GM12891 (cell line): ENCODE results near the gene TRABD.

Experiments
- POLR2A ChIP-seq: IDR thresholded peaks from 2 replicates; pipeline ENCODE4 v1.6.1; 2011; ENCODE audit warnings: low read depth, low read length, control low read depth
- POLR2AphosphoS5 ChIP-seq: IDR thresholded peaks from 2 replicates; pipeline ENCODE4 v1.6.1; 2011; ENCODE audit warnings: low read depth, low read length, control low read depth
- POU2F2 ChIP-seq: IDR thresholded peaks from 2 replicates; pipeline ENCODE4 v1.6.1; 2011; ENCODE audit warnings: low read depth, mild to moderate bottlenecking, control low read depth, low read length, moderate library complexity
- SPI1 ChIP-seq: IDR thresholded peaks from 2 replicates; pipeline ENCODE4 v1.6.1; 2011; ENCODE audit warnings: low read depth, low read length, control low read depth
- TAF1 ChIP-seq: IDR thresholded peaks from 2 replicates; pipeline ENCODE4 v1.6.1; 2011; ENCODE audit warnings: low read depth, low read length, control low read depth

DNA sequence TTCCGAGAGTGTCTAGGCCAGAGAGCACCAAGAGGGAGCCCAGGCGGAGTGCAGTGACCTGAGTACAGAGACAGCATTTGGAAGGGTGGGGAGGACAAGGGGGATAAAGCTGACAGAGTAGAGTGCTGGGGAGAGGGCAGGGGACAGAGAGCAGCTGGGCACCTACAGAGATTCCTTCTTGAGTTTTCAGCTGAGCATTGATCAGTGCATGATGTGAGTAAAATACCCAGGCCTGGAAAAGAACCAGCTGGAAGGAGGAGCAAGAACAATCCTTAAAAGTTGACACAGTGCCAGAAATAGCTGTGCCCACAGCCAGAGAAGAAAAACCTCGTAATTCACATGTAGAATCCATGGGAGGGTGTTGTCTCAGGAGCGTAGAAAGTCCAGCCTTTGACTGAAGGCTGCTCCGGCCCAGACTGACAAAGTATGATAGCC is 49.1 kb upstream of the TRABD start:
- TF ChIP-seq TAF1 = no peak
- TF ChIP-seq POLR2A = no peak
- no peak for TF ChIP-seq POU2F2
- TF ChIP-seq POLR2AphosphoS5 = no peak
- no peak for TF ChIP-seq SPI1
